OCI-LY3 (cell line): ENCODE measurements around the gene GRIA2.

ENCODE experiments used
- EZH2phosphoT487 ChIP-seq: fragments of 200-600 bp; shearing (Covaris generic); IDR thresholded peaks from 2 replicates; pipeline ENCODE4 v1.6.1; 2018; ENCODE audit warnings: antibody characterized with exemption, mixed run types, low read depth
- TF ChIP-seq, protein P1 (sequence below): fragments of 200-600, 300-600 bp; sonication (generic); IDR thresholded peaks from 2 replicates; pipeline ENCODE4 v1.5.1; 2014; ENCODE audit warnings: antibody characterized with exemption, low read length, low read depth

- TF ChIP-seq, protein P1, sequence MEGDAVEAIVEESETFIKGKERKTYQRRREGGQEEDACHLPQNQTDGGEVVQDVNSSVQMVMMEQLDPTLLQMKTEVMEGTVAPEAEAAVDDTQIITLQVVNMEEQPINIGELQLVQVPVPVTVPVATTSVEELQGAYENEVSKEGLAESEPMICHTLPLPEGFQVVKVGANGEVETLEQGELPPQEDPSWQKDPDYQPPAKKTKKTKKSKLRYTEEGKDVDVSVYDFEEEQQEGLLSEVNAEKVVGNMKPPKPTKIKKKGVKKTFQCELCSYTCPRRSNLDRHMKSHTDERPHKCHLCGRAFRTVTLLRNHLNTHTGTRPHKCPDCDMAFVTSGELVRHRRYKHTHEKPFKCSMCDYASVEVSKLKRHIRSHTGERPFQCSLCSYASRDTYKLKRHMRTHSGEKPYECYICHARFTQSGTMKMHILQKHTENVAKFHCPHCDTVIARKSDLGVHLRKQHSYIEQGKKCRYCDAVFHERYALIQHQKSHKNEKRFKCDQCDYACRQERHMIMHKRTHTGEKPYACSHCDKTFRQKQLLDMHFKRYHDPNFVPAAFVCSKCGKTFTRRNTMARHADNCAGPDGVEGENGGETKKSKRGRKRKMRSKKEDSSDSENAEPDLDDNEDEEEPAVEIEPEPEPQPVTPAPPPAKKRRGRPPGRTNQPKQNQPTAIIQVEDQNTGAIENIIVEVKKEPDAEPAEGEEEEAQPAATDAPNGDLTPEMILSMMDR = no peak
- TF ChIP-seq EZH2phosphoT487 = no peak
Observed at GRCh38 chr4:157405070-157405469, 184.5 kb downstream of the GRIA2 start.
